Smooth muscle cell (in vitro differentiated cells): ENCODE measurements around the gene ALK. TPM values are rescaled to one million over a fixed set of nuclear protein-coding genes. Genes with fewer than 3 reads are reported as not detected.

Source experiments
- DNase-seq: peaks from one replicate; lab custom pipeline; 2025; ENCODE audit not compliant: unreplicated experiment; lab: John Stamatoyannopoulos, UW
- H2AFZ ChIP-seq: fragments of 200-600 bp; sonication (generic); 2 replicates; pipeline ENCODE4 v1.6.0; 2016; ENCODE audit warnings: antibody characterized with exemption, low read depth, mild to moderate bottlenecking
- H3F3A ChIP-seq: fragments of 200-600 bp; sonication (generic); 2 replicates; pipeline ENCODE4 v1.6.0; 2017; ENCODE audit warnings: antibody characterized with exemption, low read depth
- H3K27ac ChIP-seq: fragments of 200-600 bp; sonication (generic); 2 replicates; pipeline ENCODE4 v1.5.1; 2016; ENCODE audit warnings: low read depth, mild to moderate bottlenecking
- H3K27me3 ChIP-seq: fragments of 200-600 bp; sonication (generic); 2 replicates; pipeline ENCODE4 v1.6.1; 2016; ENCODE audit warnings: low read depth, mild to moderate bottlenecking
- H3K36me3 ChIP-seq: fragments of 200-600 bp; sonication (generic); 2 replicates; pipeline ENCODE4 v1.5.1; 2016; ENCODE audit warnings: low read depth
- H3K4me1 ChIP-seq: fragments of 200-600 bp; sonication (generic); 2 replicates; pipeline ENCODE4 v1.5.1; 2016; ENCODE audit warnings: low read depth
- H3K4me2 ChIP-seq: fragments of 200-600 bp; sonication (generic); 2 replicates; pipeline ENCODE4 v1.6.0; 2016; ENCODE audit warnings: mild to moderate bottlenecking
- H3K4me3 ChIP-seq: fragments of 200-600 bp; sonication (generic); 2 replicates; pipeline ENCODE4 v1.5.1; 2016; ENCODE audit warnings: mild to moderate bottlenecking
- H3K79me2 ChIP-seq: fragments of 200-600 bp; sonication (generic); 2 replicates; pipeline ENCODE4 v1.6.0; 2016; ENCODE audit warnings: low read depth, mild to moderate bottlenecking
- H3K9ac ChIP-seq: fragments of 200-600 bp; sonication (generic); 2 replicates; pipeline ENCODE4 v1.6.0; 2016; ENCODE audit warnings: low read depth
- H3K9me3 ChIP-seq: fragments of 200-600 bp; sonication (generic); replicated peaks from 2 replicates; pipeline ENCODE4 v1.5.1; 2016; ENCODE audit warnings: low read depth
- H4K20me1 ChIP-seq: fragments of 200-600 bp; sonication (generic); 2 replicates; pipeline ENCODE4 v1.6.0; 2016; ENCODE audit warnings: low read depth
- WGBS: methylation state at CpG from one replicate; pipeline ENCODE4 v1.1.7; 2016; ENCODE audit warnings: low lambda C conversion rate; 5-methylcytosine and 5-hydroxymethylcytosine counted together
- polyA plus RNA-seq: library from polyadenylated mRNA; unstranded; fragments of >200 nt; fragmentation: Nextera tagmentation; extraction: Ambion mirVana; gene quantifications from 2 replicates; pipeline ENCODE4 v1.2.1, GENCODE V29; 2016
- total RNA-seq: library from RNA; depleted of rRNA; stranded (reverse); fragments of >200 nt; gene quantifications from 2 replicates; pipeline ENCODE4 v1.2.3, GENCODE V29; 2014
- TF ChIP-seq, protein P1 (sequence below): fragments of 200-600 bp; sonication (generic); IDR thresholded peaks from 2 replicates; pipeline ENCODE4 v1.5.1; 2017; ENCODE audit warnings: borderline replicate concordance, mild to moderate bottlenecking, antibody characterized with exemption; ENCODE audit not compliant: insufficient read depth, poor library complexity, severe bottlenecking

Gene ALK
- total and polyA plus RNA-seq, 2 experiments from 2014 or later = 0.13 to 0.19 TPM

DNA sequence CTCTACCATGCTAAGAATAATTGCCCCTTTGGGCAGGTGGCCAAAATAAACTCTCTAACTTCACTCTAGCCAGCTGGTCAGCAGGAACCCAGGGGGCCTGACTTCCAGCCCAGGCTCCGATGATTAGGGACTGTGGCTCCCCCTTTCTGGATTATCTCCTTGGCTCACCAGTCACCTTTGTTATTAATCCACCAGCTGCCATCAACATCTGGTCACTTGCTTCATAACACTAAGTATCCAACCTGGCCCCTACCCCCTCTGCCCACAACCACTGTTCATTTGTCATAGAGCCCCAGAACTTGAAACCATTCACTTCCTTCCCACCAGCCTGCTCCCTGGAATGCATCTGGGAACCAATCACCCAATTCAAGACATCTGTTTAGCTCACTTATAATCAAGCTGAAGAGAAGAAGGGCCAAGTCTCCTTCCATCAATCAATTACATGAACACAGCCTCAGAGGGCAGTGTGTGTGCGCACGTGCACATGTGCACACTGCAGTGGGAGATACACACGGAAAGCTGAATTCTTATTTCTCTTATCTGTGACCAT, 215.1 kb downstream of the ALK start:
- Histone ChIP-seq H4K20me1 (no peaks in the 10 kb centered on the region), H3K27me3 (peaks cover 7% of the 10 kb centered on the region), H3F3A (no peaks in the 10 kb centered on the region), H2AFZ (no peak overlapping the region), H3K79me2 (no peaks in the 10 kb centered on the region), H3K9ac (no peak overlapping the region), H3K36me3 (no peaks in the 10 kb centered on the region), H3K27ac (no peak overlapping the region), H3K4me3 (no peak overlapping the region), H3K4me1 (no peaks in the 10 kb centered on the region), H3K9me3 (no peaks in the 10 kb centered on the region), H3K4me2 (no peak overlapping the region)
- TF ChIP-seq, protein P1, sequence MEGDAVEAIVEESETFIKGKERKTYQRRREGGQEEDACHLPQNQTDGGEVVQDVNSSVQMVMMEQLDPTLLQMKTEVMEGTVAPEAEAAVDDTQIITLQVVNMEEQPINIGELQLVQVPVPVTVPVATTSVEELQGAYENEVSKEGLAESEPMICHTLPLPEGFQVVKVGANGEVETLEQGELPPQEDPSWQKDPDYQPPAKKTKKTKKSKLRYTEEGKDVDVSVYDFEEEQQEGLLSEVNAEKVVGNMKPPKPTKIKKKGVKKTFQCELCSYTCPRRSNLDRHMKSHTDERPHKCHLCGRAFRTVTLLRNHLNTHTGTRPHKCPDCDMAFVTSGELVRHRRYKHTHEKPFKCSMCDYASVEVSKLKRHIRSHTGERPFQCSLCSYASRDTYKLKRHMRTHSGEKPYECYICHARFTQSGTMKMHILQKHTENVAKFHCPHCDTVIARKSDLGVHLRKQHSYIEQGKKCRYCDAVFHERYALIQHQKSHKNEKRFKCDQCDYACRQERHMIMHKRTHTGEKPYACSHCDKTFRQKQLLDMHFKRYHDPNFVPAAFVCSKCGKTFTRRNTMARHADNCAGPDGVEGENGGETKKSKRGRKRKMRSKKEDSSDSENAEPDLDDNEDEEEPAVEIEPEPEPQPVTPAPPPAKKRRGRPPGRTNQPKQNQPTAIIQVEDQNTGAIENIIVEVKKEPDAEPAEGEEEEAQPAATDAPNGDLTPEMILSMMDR = no peak
- DNase-seq = no peak
- 96% methylated on average over 4 of the region's 4 CpGs for WGBS

DNA sequence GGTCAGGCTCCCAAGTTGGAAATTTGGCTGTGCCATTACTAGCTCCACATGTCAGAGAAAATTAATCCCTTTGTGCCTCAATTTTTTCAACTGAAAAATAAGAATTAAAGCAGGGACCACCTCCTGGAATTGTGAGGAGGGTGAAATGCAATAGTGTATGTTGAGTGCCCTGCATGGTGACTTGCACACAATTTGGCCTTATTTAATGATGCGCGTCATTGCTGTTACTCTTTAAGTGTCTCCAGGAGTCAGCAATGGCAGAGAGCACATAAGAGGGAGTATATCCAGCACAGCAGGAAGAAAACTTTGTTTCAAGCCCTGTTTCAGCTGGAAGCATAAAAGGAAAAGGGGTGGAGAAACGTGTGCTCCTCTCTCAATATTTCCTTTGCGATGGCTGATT, 215.8 kb downstream of the ALK start:
- no peak overlapping the region for H3K9ac ChIP-seq
- H3K4me2 ChIP-seq = no peak overlapping the region
- no peak overlapping the region for H3K4me3 ChIP-seq
- H3K79me2 ChIP-seq = no peaks in the 10 kb centered on the region
- TF ChIP-seq, protein P1 = no peak
- no peak overlapping the region for H3K27ac ChIP-seq
- H3K9me3 ChIP-seq = no peaks in the 10 kb centered on the region
- no peak for DNase-seq
- H3K36me3 ChIP-seq = no peaks in the 10 kb centered on the region
- no peaks in the 10 kb centered on the region for H3K4me1 ChIP-seq
- no peaks in the 10 kb centered on the region for H3F3A ChIP-seq
- H3K27me3 ChIP-seq = peaks cover 7% of the 10 kb centered on the region
- WGBS = 91% methylated on average over 4 of the region's 4 CpGs
- H4K20me1 ChIP-seq = no peaks in the 10 kb centered on the region
- no peak overlapping the region for H2AFZ ChIP-seq

DNA sequence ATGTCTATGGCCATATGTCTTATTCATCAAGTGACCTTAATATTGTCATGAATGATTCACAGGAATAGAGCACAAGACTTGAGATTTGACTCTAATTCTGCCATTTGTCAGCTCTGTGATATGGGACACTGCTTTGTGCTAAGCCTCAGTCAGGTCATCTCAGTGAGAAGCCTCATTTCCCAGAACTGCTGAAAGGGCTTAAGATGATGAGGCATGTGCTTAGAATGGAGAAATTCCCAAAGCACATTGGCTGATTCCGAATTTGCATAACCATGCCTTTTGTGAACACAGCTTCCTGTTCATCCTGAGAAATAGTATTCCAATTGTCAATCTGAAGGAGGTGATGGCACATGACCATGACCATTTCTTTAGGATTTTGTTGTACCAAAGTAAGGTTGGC, 218.1 kb downstream of the ALK start:
- 92% methylated on average over 1 of the region's 1 CpG for WGBS
- Histone ChIP-seq H3K36me3 (no peaks in the 10 kb centered on the region), H3K4me1 (no peaks in the 10 kb centered on the region), H3K79me2 (no peaks in the 10 kb centered on the region), H3K9me3 (no peaks in the 10 kb centered on the region), H3F3A (no peaks in the 10 kb centered on the region), H3K4me3 (no peak overlapping the region), H2AFZ (no peak overlapping the region), H3K4me2 (no peak overlapping the region), H3K9ac (no peak overlapping the region), H4K20me1 (no peaks in the 10 kb centered on the region), H3K27me3 (peaks cover 7% of the 10 kb centered on the region), H3K27ac (no peak overlapping the region)
- DNase-seq = no peak
- TF ChIP-seq, protein P1 = no peak

DNA sequence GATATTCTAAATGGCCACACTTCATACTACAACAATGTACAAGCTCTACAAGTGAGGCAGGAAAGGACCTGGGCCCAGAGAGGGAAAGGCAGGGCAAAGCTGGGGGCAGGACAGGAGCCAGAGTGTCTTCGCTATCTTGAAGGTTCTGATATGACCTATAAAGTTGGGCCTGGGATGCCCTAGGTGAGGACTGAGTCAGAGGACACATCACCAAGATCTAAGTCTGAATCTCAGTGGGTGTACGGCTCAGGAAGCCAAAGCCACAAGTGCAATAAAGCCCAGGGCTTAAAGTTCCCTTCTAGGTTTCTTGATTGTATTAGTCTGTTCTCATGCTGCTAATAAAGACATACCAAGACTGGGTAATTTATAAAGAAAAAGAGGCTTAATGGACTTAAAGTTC, 219.1 kb downstream of the ALK start:
- Histone ChIP-seq H3K36me3 (no peaks in the 10 kb centered on the region), H3K9me3 (no peaks in the 10 kb centered on the region), H3K79me2 (no peaks in the 10 kb centered on the region), H3K27ac (no peak overlapping the region), H2AFZ (no peak overlapping the region), H3K4me3 (no peak overlapping the region), H3F3A (no peaks in the 10 kb centered on the region), H3K4me2 (no peak overlapping the region), H3K27me3 (peaks cover 2% of the 10 kb centered on the region), H3K4me1 (no peaks in the 10 kb centered on the region), H4K20me1 (no peaks in the 10 kb centered on the region), H3K9ac (no peak overlapping the region)
- DNase-seq = no peak
- WGBS = 81% methylated on average over 2 of the region's 2 CpGs
- TF ChIP-seq, protein P1 = no peak
